ENCODE data around the gene LRBA. TPM values are rescaled to one million over a fixed set of nuclear protein-coding genes. Genes with fewer than 3 reads are reported as not detected.
"Not testable (repeated sequence)": the region's sequence is repeated elsewhere in the genome, so short reads cannot be mapped to it uniquely, and the experiment has no call there.

The LRBA gene
- total and polyA plus RNA-seq, 2 donors = 11.6 to 92.0 TPM

DNA sequence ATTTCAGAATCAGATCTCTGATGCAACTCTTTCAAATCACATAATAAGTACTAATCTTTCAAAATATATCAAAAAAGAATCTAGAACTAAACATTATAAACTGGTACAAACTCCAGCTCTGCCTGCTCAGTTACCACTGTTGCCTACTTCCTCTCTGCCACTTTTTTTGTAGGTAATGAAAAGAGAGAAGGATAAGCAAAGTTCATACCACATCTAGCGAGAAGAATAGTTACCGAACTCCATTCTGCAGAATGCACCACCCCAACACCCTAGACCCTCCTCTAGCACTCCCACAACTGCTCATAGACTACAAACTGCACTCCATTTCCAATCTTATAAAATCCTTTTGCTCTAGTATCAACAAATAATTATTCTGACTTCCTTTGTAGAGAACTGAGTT is 19.7 kb upstream of the LRBA start:
- DNase-seq (ENCODE audit: extremely low spot score) = no peak
- Histone ChIP-seq H3K4me3 (ENCODE audit: low read depth, low read length) (no peak overlapping the region), H3K4me1 (ENCODE audit: insufficient read depth) (no peaks in the 10 kb centered on the region), H3K27ac (ENCODE audit: low read depth) (no peak overlapping the region), H3K36me3 (ENCODE audit: insufficient read depth) (no peaks in the 10 kb centered on the region)
- WGBS = 80% methylated on average over 2 of the region's 2 CpGs

DNA sequence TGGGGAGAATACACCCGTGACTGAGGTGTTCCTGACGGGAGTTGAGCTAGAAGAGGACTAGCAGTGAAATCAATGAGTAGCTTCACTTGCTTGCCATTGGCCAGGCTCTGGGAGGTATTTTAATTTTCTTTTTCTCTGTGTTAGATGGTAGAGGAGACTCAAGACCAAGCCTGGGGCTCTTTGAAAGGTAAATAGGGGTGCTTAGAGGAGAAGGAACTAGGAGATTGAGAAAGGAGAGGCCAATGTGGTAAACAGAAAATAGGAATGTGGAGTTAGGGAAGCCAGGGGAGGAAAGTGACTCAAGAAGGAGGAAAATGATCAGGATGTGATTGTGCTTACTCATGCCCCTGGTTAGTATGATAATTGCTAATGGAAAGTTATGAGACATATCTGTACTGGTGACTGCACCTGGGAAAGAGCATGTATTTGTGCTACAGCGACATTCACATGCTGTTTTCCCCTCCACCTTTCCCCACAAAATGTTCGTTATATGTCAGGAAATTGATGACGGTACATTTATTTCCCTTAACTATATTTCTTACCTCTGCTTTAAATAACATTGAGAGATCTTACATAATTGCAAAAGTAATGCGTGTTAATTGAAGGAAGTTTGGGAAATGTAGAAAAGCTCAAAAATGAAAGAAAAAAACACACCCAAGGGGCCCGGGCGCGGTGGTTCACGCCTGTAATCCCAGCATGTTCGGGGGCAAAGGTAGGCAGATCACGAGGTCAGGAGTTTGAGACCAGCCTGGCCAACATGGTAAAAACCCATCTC is 16.9 kb upstream of the LRBA start:
- 73% methylated on average over 12 of the region's 12 CpGs for WGBS

DNA sequence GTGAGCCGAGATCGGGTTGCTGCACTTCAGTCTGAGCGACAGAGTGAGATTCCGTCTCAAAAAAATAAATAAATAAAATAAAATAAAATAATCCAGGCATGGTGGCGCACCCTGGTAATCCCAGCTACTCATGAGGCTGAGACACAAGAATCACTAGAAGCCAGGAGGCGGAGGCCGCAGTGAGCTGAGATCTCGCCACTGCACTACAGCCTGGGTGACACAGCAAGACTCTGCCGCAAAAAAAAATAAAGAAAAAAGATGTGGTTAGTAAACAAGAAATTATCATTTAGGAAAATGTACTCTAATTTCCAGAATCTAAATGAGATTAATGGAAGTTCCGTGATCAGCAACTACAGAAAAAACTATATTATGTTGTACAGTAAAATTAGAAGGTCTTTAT is 14.5 kb upstream of the LRBA start:
- WGBS = 94% methylated on average over 10 of the region's 10 CpGs
- no peak for DNase-seq (ENCODE audit: extremely low spot score)
- H3K4me1 ChIP-seq (ENCODE audit: insufficient read depth) = no peaks in the 10 kb centered on the region
- H3K27ac ChIP-seq (ENCODE audit: low read depth) = no peak overlapping the region
- H3K4me3 ChIP-seq (ENCODE audit: low read depth, low read length) = no peak overlapping the region
- no peaks in the 10 kb centered on the region for H3K36me3 ChIP-seq (ENCODE audit: insufficient read depth)

More for the DNA sequence above, 16.9 kb upstream of the LRBA start:
- no peaks in the 10 kb centered on the region for H3K4me1 ChIP-seq (ENCODE audit: insufficient read depth)
- no peaks in the 10 kb centered on the region for H3K36me3 ChIP-seq (ENCODE audit: insufficient read depth)
- H3K4me3 ChIP-seq (ENCODE audit: low read depth, low read length) = no peak overlapping the region
- H3K27ac ChIP-seq (ENCODE audit: low read depth) = no peak overlapping the region
- DNase-seq (ENCODE audit: extremely low spot score) = no peak

DNA sequence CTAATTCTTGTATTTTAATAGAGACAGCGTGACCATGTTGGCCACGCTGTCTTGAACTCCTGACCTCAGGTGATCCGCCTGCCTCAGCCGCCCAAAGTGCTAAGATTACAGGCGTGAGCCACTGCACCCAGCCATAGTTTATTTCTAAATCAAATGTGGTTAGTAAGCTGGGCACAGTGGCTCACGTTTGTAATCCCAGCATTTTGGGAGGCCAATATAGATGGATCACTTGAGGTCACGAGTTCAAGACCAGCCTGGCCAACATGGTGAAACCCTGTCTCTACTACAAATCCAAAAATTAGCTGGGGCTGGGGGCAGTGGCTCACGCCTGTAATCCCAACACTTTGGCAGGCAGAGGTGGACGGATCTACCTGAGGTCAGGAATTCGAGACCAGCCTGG is 13.9 kb upstream of the LRBA start:
- not testable (repeated sequence) for H3K36me3 ChIP-seq (ENCODE audit: insufficient read depth); DNase-seq (ENCODE audit: extremely low spot score); H3K4me1 ChIP-seq (ENCODE audit: insufficient read depth); H3K27ac ChIP-seq (ENCODE audit: low read depth); H3K4me3 ChIP-seq (ENCODE audit: low read depth, low read length)
- WGBS = 83% methylated on average over 10 of the region's 10 CpGs

DNA sequence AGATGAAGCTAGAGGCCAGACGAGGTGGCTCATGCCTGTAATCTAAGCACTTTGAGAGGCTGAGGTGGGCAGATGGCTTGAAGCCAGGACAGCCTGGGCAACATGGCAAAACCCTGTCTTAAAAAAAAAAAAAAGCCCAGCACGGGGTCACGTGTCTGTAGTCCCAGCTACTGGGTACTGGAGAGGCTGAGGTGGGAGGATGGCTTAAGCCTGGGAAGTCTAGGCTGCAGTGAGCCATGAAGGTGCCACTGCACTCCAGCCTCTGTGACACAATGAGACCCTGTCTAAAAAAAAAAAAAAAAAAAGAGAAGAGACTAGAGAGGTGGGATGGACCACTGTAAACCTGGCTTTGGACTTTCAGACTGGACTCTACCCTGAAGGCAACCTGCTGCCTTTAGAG is 10.7 kb upstream of the LRBA start:
- Histone ChIP-seq H3K4me3 (ENCODE audit: low read depth, low read length) (no peak overlapping the region), H3K36me3 (ENCODE audit: insufficient read depth) (no peaks in the 10 kb centered on the region), H3K4me1 (ENCODE audit: insufficient read depth) (no peaks in the 10 kb centered on the region), H3K27ac (ENCODE audit: low read depth) (no peak overlapping the region)
- DNase-seq (ENCODE audit: extremely low spot score) = no peak
- 80% methylated on average over 3 of the region's 3 CpGs for WGBS

DNA sequence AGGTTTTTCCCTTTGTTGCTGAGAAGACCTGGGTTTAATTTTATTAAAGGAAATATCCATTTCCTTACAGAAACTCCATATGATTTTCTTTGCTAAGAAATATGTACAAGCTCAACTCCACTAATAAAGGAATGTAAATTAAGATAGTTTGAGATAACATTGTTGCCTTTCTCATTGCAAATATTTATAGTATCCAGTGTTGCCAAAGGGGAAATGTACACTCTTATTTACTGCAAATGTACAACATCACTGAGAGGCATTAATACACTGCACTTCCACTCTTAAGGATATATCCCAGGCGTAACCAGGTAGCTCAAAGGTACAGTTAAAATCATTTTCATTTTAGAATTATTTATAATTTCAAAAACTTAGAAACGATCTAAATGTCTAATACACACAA is 7.5 kb upstream of the LRBA start:
- Histone ChIP-seq H3K27ac (ENCODE audit: low read depth) (no peak overlapping the region), H3K36me3 (ENCODE audit: insufficient read depth) (no peaks in the 10 kb centered on the region), H3K4me3 (ENCODE audit: low read depth, low read length) (no peak overlapping the region), H3K4me1 (ENCODE audit: insufficient read depth) (no peaks in the 10 kb centered on the region)
- DNase-seq (ENCODE audit: extremely low spot score) = no peak
- 69% methylated on average over 2 of the region's 2 CpGs for WGBS

DNA sequence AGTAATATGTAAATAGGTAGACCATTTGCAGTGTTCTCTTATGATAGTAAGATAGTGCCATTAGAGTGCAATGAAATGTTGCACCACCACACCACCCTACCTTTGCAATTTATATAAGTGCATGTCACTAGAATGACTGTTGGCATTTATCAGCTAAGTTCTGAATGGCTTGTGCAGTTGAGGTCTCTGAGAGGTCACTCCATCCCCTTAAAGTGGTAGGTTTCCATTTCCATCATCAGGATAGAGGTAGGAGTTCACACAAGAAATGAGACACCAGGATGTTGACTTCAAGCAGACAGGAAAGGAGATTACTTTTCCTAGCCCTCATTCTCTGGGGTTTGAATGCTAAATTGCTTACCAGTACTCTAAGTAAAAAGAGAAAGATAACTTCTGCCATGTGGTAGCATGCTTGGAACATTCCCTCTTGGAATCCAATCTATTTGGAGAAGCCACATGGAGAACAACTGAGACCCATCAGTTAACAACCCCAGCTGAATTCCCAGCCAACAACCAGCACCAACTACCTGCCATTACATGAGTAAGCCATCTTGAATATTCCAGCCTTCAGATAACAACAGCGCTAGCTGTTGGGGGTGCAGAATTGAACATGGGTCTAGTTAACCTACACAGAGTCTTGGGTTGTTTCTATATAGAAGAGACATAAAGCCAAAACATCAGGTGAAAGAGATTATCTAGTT is 6.7 kb upstream of the LRBA start:
- Histone ChIP-seq H3K27ac (ENCODE audit: low read depth) (no peak overlapping the region), H3K36me3 (ENCODE audit: insufficient read depth) (no peaks in the 10 kb centered on the region), H3K4me3 (ENCODE audit: low read depth, low read length) (no peak overlapping the region), H3K4me1 (ENCODE audit: insufficient read depth) (no peaks in the 10 kb centered on the region)
- 93% methylated on average over 1 of the region's 1 CpG for WGBS
- DNase-seq (ENCODE audit: extremely low spot score) = no peak

DNA sequence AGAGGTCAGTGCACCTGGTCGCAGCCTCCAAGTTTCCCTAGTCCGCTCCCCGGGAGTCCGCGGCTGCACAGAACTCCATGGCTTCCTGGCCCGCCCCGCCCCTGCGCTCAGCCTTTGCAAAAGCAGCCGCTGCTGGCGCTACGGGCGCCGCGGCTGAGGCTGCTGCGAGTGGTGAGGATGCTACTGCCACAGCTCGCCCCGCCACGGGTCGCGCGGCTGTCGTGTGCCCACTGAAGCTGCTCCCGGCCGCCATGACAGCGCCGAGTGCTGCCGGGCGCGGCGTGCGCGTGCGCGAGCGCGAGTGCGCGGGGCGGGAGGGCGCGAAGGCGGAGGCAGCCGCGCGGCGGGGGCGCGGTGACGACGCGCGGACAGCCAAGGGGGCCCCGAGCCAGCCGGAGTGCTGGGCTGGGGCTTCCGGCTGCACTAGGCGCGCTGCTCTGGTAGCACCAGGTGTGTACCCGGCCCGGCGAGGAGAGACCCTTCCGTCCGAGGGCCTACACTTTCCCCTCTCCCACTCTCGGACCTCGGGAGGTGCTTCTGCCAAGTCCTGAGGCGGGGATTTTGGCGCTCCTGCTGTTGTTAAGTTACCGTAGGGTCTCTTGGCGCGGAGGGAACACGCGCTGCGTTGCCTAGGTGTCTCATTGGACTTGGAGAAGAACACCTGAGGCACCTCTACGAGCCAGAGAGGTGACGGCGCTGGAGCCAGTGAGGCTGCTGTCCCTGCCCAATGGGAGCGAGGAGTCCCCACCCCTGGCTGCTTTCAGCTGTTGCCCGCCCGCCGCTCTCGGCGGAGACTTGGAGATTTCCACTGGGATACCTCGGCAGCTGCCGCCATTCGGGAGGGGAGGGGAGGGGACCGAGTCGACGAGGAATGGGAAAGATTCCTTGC is 619 bp upstream of the LRBA start:
- peak; percentile 56 for DNase-seq (ENCODE audit: extremely low spot score)
- under 1% methylated on average over 87 of the region's 87 CpGs for WGBS
- Histone ChIP-seq H3K27ac (ENCODE audit: low read depth) (peak overlapping the region; percentile 95), H3K36me3 (ENCODE audit: insufficient read depth) (no peaks in the 10 kb centered on the region), H3K4me1 (ENCODE audit: insufficient read depth) (peaks cover 3% of the 10 kb centered on the region), H3K4me3 (ENCODE audit: low read depth, low read length) (peak overlapping the region; percentile 83)

DNA sequence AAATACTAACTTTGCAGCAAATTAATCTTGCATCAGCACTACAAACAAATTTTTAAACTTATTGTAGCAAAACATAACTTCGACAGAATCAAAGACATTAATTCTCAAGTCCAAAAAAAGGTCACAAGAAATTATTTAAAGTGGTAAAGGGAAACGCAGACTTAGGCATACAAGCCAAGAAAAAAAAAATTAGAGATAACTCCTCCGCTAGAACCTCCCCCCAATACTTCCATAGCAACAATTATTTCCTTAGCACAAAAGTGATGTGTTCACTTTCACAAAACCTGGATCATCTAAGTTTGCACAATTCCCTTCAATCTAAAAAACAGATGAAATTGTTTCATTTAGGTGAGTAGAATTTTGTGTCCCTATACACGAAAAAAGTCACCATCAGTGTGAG is 1.1 kb downstream of the LRBA start:
- no peak for DNase-seq (ENCODE audit: extremely low spot score)
- H3K27ac ChIP-seq (ENCODE audit: low read depth) = no peak overlapping the region
- 25% methylated on average over 4 of the region's 4 CpGs for WGBS

DNA sequence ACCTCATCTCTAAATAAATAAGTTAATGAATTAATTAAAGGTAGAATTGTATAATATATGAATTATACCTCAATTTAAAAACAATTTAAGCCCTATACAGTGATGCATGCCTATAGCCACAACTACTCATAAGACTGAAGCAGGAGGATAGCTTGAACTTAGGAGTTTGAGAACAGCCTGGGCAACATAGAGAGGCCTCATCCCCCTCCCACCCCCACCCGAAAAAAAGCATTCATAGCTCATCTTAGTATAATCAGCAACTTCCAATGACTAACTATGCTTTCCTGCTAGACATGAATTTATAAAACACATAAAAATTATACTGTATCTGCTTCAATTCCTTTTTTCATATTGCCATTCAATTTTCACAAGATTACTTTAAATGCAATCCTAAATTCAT is 1.6 kb downstream of the LRBA start:
- Histone ChIP-seq H3K4me3 (ENCODE audit: low read depth, low read length) (no peak overlapping the region), H3K27ac (ENCODE audit: low read depth) (no peak overlapping the region), H3K36me3 (ENCODE audit: insufficient read depth) (no peaks in the 10 kb centered on the region), H3K4me1 (ENCODE audit: insufficient read depth) (peaks cover 3% of the 10 kb centered on the region)
- WGBS = 23% methylated on average over 1 of the region's 1 CpG
- no peak for DNase-seq (ENCODE audit: extremely low spot score)

More for the DNA sequence above, 1.1 kb downstream of the LRBA start:
- Histone ChIP-seq H3K36me3 (ENCODE audit: insufficient read depth) (no peaks in the 10 kb centered on the region), H3K4me1 (ENCODE audit: insufficient read depth) (peaks cover 3% of the 10 kb centered on the region), H3K4me3 (ENCODE audit: low read depth, low read length) (peak overlapping the region; percentile 83)

DNA sequence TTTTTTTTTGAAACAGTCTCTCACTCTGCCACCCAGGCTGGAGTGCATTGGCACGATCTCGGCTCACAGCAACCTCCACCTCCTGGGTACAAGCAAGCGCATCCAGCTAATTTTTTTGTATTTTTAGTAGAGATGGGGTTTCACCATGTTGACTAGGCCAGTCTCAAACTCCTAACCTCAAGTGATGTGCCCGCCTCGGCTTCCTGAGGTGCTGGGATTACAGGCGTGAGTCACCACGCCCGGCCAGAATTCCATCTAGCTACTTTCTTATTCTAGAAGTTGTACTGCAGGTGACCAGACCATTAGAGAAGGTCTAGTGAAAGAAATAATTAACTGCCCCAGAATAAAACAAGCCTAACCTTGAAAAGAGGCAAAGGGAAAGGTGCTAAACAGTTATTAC is 2.3 kb downstream of the LRBA start:
- WGBS = 77% methylated on average over 8 of the region's 8 CpGs
- DNase-seq (ENCODE audit: extremely low spot score) = no peak
- H3K4me3 ChIP-seq (ENCODE audit: low read depth, low read length) = no peak overlapping the region
- H3K4me1 ChIP-seq (ENCODE audit: insufficient read depth) = peaks cover 3% of the 10 kb centered on the region
- H3K27ac ChIP-seq (ENCODE audit: low read depth) = no peak overlapping the region
- H3K36me3 ChIP-seq (ENCODE audit: insufficient read depth) = no peaks in the 10 kb centered on the region

DNA sequence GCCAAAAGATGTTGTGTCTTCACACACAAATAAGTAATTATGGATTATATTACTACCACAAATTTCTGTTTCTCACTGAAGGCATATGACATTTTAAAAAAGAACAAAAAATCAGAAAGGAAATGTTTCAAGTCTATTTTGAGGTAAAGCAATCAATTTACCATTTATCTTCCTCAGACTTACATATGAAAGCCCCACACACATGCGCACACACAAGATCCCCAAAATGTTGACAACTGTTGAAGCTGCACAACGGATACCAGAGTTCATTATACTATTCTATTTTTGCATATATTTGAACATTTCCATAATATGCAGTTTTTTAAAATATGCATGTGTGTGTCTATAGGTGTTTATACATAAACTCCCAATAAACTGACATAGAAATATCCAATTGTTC is 2.7 kb downstream of the LRBA start:
- 90% methylated on average over 2 of the region's 2 CpGs for WGBS
- no peak overlapping the region for H3K27ac ChIP-seq (ENCODE audit: low read depth)
- no peak for DNase-seq (ENCODE audit: extremely low spot score)
- peaks cover 3% of the 10 kb centered on the region for H3K4me1 ChIP-seq (ENCODE audit: insufficient read depth)
- H3K4me3 ChIP-seq (ENCODE audit: low read depth, low read length) = no peak overlapping the region
- H3K36me3 ChIP-seq (ENCODE audit: insufficient read depth) = no peaks in the 10 kb centered on the region

DNA sequence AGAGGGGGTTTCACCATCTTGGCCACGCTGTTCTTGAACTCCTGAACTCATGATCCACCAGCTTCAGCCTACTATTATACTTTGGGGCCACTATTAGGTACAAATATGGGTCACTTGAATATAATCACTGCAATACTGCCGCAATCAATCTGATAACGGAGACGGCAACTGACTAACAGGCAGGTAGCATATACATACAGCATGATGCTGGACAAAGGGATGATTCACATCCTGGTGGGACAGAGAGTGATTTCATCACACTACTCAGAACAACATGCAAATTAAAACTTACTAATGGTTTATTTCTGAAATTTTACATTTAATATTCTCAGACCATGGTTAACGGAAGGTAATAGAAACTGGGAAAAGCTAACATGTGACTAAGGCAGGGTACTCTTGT is 10.9 kb downstream of the LRBA start:
- DNase-seq (ENCODE audit: extremely low spot score) = no peak
- 95% methylated on average over 5 of the region's 5 CpGs for WGBS

More for the DNA sequence above, 10.9 kb downstream of the LRBA start:
- Histone ChIP-seq H3K4me3 (ENCODE audit: low read depth, low read length) (no peak overlapping the region), H3K4me1 (ENCODE audit: insufficient read depth) (no peaks in the 10 kb centered on the region), H3K36me3 (ENCODE audit: insufficient read depth) (no peaks in the 10 kb centered on the region), H3K27ac (ENCODE audit: low read depth) (no peak overlapping the region)

All from urinary bladder (tissue), 4 donors.